ENCODE results near the gene MGMT. TPM values are rescaled to one million over a fixed set of nuclear protein-coding genes. Genes with fewer than 3 reads are reported as not detected.

MGMT gene
- total and polyA plus RNA-seq, 2 experiments from 2014 or later, result 19.3 to 21.9 TPM

GRCh38 chr10:129771576-129771975, 304.5 kb downstream of the MGMT start:
- Histone ChIP-seq H3K36me3 (ENCODE audit: insufficient read depth) (no peaks in the 10 kb centered on the region), H3K27ac (ENCODE audit: low read depth) (no peak overlapping the region), H3K4me3 (no peak overlapping the region), H4K20me1 (replicated peaks; ENCODE audit: insufficient read depth) (no peaks in the 10 kb centered on the region), H3K27me3 (ENCODE audit: insufficient read depth) (no peaks in the 10 kb centered on the region), H3K79me2 (replicated peaks; ENCODE audit: insufficient read depth) (no peaks in the 10 kb centered on the region), H3F3A (replicated peaks; ENCODE audit: low read depth) (no peaks in the 10 kb centered on the region), H2AFZ (no peak overlapping the region), H3K4me2 (no peak overlapping the region), H3K9me2 (ENCODE audit: insufficient read depth) (no peaks in the 10 kb centered on the region), H3K4me1 (ENCODE audit: insufficient read depth) (no peaks in the 10 kb centered on the region)
- Mint-ChIP-seq H3K4me3 (no peak overlapping the region), H3K27ac (no peak overlapping the region), H3K27me3 (ENCODE audit: insufficient read depth, low read depth, poor library complexity) (peaks cover 2% of the 10 kb centered on the region), H3K4me1 (no peaks in the 10 kb centered on the region), H3K9me3 (no peaks in the 10 kb centered on the region), H3K36me3 (ENCODE audit: low read depth) (no peaks in the 10 kb centered on the region)
- ATAC-seq (no peak), DNase-seq (ENCODE audit: low spot score) (no peak)
- TF ChIP-seq CREB1 (CRISPR knock-in tag; IDR thresholded peaks at IDR 0.05; ENCODE audit: low read depth), result no peak
- no peak for TF ChIP-seq JUNB (IDR thresholded peaks at IDR 0.05; ENCODE audit: unreplicated experiment)
- TF ChIP-seq NANOG (IDR thresholded peaks at IDR 0.05; ENCODE audit: borderline replicate concordance), result no peak
- no peak for TF ChIP-seq ZNF462 (CRISPR knock-in tag; IDR thresholded peaks at IDR 0.05)
- no peak for TF ChIP-seq STAT1 (IDR thresholded peaks at IDR 0.05; ENCODE audit: unreplicated experiment)
- no peak for TF ChIP-seq ETS1 (IDR thresholded peaks at IDR 0.05)
- no peak for TF ChIP-seq POLR2AphosphoS5 (IDR thresholded peaks at IDR 0.05; ENCODE audit: low read depth)
- no peak for TF ChIP-seq EZH2 (IDR thresholded peaks at IDR 0.05; ENCODE audit: low read depth, unreplicated experiment)
- TF ChIP-seq ZNF114 (CRISPR knock-in tag; IDR thresholded peaks at IDR 0.05), result no peak
- TF ChIP-seq ZNF331 (CRISPR knock-in tag; IDR thresholded peaks at IDR 0.05; ENCODE audit: low read depth), result no peak
